Tibial nerve (tissue), 4 donors: ENCODE data around the gene CLASP2.

Source experiments
- CTCF ChIP-seq, 5 experiments: fragments of 200-600 bp in 3 of 5; fragments of 450-650 bp in 2 of 5; sonication (generic) in 3 of 5; IDR thresholded peaks; one replicate each; pipeline ENCODE4 v1.5.1; 2016 to 2019; ENCODE audit warnings: antibody characterized with exemption in 5 of 5, mild to moderate bottlenecking in 3 of 5, moderate library complexity in 2 of 5
- EP300 ChIP-seq, 2 donors: sonication (generic); formaldehyde crosslinking; IDR thresholded peaks; one replicate each; pipeline ENCODE4 v1.6.1; 2017; ENCODE audit warnings: antibody characterized with exemption in 2 of 2, mild to moderate bottlenecking in 1 of 2

- TF ChIP-seq CTCF (IDR thresholded peaks at IDR 0.05) (no peak), EP300 (IDR thresholded peaks at IDR 0.05) (no peak)
These were observed 180.9 kb downstream of the CLASP2 start for GRCh38 chr3:33537133-33537532.
